COR-L47 (cell line): ENCODE measurements around the gene TEAD1.

Experiments used
- DNase-seq: peaks from one replicate; lab custom pipeline; 2025; lab: John Stamatoyannopoulos, UW

Gene TEAD1

GRCh38 chr11:12810568-12810894, 136.3 kb downstream of the TEAD1 start:
- no peak for DNase-seq

DNA sequence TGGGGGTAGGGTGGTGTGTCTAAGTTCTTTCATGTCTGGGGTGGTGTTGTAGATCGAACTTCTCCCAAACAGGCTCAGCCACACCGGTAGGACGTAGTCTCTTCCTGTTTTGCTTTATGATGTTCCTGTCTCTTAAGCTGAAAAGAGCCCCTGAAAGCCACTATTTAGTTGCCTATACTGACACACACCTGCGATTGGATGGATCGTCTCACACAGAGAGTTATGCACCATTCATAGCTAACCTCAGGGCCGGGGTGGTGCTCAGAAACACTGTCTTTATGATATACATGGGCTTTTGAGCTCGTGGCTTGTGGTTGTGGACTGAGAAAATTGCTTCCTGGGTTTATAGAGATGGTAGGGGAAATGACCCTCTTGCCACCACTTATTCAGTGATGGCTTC, 137.6 kb downstream of the TEAD1 start:
- no peak for DNase-seq

GRCh38 chr11:12812849-12813248, 138.6 kb downstream of the TEAD1 start:
- DNase-seq, result no peak

DNA sequence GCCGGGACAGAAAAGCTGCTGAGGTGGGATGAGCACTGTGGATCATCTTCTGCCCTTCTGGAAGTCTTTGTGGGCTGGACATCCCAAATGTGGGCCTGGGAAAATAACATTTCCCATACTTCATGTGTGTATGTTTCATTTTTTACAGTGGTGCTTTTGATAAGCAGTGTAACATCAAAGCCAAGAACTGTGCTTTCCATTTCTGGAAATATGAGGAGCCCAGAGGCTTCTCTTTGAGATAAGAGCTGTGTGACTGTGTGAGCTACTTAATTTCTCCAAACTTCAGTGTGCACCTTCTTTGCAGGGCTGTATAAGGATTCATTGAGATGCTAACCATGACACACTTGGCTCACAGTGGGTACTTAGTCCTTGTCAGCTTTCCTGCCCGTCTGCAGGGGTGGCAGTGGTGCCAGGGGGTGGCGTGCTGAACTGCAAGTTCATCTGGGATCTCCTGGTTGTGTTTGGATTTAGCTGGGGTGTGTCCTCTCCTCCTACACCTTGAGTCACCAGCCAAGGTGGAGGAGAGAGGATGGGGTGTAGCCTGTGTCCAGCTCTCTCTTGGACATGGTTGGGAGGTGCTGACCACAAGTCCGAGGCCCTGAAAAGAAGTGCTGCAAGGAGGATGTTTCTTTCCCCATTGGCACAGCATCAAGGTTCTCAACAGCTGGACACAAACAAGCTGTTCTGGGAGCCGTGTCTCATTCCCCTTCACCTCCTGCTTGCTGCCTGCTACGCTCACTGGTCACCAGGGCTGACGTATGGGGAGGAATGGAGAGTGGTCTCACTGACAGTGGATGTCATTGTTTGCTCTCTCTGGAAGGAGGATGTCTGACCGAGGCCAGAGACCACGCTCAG, 139.4 kb downstream of the TEAD1 start:
- DNase-seq, result no peak

DNA sequence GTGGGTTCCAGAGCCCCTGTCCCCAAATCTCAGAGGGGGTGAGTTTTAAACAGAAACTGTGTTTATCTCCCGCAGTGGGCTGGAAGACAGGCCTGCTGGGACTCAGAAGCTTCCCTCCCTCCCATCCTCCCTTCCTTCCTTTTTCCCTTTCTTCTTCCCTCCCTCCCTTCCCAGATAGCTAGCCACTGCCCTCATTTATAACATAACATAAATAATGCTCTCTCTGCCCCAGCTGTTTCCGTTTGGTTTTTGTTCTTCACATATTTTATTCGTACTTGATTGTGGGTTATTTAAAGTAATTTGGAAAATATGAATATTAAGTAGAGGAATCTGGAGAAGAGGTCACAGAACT, 140.9 kb downstream of the TEAD1 start:
- DNase-seq, result no peak

GRCh38 chr11:12815931-12816494, 141.8 kb downstream of the TEAD1 start:
- no peak for DNase-seq

GRCh38 chr11:12817681-12818332, 143.6 kb downstream of the TEAD1 start:
- no peak for DNase-seq

DNA sequence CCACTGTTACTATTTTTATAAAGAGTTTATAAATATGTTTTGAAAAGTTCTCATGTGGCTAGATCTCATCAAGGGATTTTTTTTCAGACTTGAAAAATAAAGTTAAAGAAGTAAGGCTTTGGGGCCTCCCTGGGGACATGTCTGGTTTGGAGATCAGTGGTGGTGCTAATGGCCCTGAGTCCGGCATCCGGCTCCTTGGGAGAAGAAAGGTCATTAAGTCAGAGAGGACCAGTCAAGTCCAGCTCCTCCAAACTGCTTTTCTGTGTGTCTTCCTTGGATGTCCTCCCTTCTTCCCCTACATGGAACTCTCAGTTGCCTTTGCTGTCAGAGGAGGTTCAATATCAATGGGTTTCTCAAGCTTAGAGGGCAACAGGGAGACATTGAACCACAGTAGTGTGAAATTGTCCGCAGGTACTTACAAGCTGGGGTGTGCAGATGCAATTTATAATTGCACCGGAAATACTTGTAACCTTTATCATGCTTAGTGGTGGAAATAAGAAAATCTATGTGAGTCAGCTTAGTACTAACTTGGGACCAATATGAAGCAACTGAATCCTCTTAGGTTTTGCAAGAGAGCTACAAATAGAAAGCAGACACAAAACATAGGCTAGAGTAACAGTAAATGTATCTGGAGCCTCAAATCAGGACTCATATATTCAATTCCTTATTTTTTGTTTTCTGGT, 144.3 kb downstream of the TEAD1 start:
- no peak for DNase-seq

DNA sequence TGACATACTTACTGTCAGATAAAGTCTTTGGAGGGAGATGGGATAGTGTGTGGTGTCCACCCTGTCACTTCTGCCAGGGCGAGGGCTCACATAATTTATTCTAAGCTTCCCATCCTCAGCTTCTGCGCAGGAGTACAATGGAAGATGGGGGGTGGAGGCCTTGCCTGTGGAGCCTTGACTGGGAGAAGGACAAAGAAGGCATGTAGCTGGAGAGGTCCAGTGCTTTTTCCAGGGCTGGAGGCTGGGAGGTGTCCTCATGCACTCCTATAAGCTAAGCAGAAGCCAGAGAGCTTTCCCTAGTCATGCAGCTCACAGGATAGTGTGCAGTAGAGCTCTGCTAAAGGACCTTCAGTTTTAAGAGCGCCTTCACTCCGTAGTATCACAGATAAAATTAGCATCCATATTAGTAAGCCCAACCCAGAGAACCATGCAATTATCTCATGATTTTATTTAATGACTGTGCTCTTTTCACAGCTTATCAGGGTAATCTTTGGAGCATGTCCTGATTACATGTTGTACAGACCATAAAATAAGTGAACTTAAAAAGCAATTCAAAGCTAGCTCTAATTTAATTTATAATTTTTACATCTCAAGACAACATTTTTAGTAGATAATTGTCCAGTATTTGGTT, 148.3 kb downstream of the TEAD1 start:
- DNase-seq, result peak; percentile 38

DNA sequence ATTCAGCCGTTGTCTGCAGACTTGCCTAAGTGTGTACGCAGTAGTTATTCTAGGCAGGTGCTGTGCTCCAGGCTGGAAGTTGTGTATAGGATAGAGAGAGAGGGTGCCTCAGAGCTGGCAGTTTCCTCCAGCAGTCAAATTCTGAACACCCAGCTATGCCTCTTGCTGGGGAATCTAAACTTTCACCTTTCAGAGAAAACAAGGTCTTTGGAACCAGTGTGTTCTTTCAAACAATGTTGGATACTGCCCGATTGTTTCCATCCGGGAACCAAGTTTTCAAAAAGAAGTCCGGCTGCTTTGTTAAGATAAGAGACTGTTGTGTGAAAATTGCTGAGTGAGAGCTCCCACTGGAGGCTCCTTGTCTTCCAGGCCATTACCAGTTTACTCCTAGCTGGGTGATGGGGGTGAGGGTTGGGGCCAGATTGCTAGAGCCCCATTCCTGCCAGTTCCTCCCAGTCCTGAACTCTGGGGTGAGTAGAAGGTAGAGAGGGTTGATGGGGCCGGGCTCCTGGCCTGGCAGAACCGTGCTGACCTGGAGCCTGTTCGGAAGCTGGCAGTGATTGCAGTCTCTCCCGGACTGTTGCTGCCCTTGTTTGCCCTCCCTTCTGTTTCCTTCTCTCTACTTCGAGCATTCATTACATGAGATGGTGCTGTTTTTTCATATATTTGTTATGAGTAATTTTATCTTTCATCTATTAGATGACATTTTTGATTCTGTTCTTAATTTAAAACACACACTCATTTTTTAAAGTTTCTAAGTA, 150.2 kb downstream of the TEAD1 start:
- DNase-seq, result peak; percentile 19

DNA sequence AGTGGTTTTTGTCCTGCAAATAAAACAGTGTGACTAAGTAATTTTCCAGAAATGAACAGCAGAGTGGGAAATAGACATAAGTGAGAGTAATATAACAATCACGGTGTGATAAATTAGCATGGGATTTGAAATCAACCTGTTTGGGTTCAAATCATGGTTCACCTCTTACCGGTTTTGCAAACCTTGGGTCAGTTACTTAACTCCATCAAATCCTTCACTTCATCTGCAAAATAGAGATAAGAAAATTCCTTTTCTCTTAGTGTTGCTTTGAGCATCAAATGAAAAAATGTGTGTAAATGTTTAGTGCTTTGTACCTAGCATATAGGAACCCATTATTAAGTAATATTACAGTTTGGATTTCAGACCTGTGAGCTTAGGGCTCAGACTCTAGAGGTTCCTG, 152.2 kb downstream of the TEAD1 start:
- DNase-seq, result no peak

GRCh38 chr11:12827369-12827768, 153.1 kb downstream of the TEAD1 start:
- DNase-seq, result no peak

DNA sequence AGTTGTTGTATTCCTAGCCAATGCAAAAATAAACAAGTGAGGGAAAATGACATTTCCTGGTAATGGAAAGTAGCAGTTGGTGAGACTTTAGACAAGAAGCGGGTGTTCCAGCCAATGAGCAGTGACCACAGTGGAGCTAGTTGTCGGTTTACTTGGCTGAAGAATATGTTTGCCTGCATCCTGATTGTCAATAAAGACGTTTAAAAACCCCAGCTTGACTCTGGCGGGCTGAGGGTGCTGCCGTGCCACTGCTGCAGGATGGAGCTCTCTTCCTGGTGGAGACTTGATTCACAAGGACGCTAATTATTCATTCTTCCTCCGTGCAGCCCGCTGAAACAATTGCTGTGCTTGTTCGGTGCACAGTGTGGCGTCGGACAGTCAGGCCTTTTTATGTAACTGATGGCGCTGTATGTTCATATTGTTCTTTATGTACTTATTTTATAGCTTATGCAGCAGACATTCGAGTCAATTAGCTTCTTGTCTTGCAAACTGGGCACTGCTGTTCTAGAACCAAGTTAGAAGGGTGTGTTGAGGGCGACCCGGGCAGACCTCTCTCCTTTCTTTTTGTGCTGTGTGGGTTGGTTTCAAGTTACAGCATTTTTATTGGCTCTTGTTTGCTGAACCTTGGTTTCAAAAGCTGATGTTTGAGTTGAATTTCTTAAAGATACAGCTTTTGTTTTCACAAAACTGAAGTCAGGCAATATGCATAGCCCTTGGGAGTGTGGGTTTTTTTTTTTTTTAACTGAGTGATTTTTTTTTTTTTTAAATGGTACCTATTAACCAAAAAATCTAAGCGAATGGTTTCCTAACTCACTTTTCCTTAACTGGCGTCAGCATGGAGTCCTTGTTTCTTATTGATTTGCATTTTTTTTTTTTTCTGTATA, 153.9 kb downstream of the TEAD1 start:
- peak; percentile 87 for DNase-seq

DNA sequence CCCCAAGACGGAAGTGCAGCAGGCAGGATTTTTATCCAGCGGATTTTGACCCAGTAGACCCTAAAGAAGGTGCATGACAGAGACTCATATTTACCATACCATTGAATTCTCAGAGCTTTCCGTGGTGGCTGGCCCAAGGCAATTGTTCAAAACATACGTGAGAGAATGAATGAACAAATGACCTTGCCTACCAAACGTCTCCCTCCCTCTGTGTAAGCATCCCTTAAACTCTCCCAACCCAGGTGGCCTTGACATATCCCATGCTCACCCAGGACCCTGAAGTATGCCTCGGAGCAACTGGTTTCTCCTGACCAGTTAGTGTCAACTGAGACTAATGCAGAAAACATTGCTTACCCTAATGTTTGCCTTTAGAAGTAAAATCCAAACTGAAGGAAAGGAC, 154.9 kb downstream of the TEAD1 start:
- DNase-seq, result no peak

DNA sequence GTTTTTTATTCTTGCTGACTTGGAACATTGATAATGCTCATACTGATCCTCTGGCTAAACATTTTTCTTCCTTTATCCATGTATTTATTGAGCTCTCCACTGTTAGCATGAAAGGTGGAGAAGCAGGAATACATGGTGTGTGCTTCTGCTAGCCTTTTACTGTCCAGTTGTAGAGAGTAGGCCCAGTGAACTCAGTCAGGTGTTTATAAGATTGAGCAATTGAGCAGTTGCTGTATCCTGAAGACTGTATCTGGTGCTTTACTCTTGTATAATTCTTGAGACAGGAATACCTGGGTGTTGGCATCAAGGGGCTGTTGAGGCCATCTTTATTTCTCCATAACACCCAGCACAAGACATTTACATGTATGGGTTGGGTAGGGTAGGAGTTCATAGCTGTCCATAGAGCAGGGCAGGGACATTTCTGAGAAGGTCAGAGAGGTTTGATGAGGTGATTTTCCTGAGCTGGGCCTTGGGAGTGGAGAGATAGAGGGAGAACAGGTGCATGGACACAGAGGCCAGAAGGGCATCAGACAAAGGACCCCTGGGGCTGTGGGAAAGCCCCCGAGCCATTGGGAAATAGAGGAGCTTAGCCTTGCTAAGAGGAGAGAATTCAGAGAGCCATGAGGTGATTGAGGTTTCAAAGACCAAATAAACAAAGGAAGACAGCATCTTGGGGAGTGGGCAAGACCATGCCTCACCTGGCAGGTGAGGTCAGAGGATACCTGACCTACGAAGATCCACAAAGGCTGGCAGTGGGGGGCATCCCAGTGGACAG, 155.5 kb downstream of the TEAD1 start:
- no peak for DNase-seq

GRCh38 chr11:12831471-12832202, 157.4 kb downstream of the TEAD1 start:
- peak; percentile 96 for DNase-seq

- peak; percentile 23 for DNase-seq
These were observed 158.4 kb downstream of the TEAD1 start for GRCh38 chr11:12832480-12833224.

- DNase-seq, result no peak
These were observed 159.9 kb downstream of the TEAD1 start for GRCh38 chr11:12834166-12834565.
